HG03354 (cell line): ENCODE data around the gene TRIM9.
A peak's percentile ranks its signal among the peaks of the same experiment; 100 is the strongest.

ENCODE experiments used
- ATAC-seq: cut with Tn5 transposase; IDR thresholded peaks from one replicate; pipeline ENCODE4 v1.9.1; 2021; ENCODE audit warnings: mild to moderate bottlenecking; ENCODE audit not compliant: unreplicated experiment, poor library complexity, severe bottlenecking

The TRIM9 gene

DNA sequence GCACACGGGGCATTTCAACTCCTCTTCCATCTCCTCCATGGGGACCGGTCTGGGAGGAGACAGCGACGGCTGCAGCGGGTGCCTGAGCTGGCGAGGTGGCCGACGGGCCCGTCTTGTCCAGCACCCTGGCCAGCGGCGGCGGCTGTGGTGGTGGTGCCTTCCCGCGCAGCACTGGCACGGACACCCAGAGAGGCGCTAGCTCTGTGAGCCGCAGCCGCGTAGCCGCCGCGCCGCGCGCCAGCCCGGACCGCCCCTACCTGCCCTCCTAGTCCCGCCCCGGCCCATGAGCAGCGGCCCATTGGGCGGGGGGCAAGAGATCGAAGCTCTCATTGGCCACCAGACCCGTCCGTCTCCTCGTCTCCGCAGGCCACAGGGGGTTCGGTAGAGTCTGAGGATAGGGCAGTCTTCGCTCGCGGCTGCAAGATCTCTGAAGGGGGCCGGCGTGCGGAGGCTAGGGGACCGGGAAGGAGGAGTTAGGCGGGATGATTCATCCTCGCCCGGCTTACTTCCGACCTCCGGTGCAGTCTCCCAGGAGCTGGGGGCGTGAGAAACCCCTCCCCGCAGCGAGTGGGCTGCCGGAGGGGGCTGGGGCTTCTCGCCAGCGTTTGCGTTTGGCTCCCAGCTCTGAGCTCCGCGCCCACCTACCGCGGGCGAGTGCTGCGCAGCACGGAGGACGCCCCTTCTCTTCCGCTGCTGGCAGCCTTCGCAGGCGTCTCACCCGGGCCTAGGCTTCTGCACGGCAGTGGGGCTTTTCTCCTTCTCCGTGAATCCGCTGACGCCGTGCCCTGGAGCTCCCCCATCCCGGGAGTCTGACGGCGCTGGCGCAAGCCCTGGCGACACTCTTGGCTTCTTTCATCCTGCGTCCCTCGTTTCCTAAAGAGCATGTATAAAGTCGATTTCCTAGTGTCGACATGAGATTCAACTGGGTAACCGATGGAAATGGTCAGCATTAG lies at the start of gene TRIM9:
TRIM9 (minus strand) TSS at position 205 of the 953 bp plus-strand sequence; CDS start at position 39, 166 bp downstream.
- ATAC-seq: peak; percentile 99

DNA sequence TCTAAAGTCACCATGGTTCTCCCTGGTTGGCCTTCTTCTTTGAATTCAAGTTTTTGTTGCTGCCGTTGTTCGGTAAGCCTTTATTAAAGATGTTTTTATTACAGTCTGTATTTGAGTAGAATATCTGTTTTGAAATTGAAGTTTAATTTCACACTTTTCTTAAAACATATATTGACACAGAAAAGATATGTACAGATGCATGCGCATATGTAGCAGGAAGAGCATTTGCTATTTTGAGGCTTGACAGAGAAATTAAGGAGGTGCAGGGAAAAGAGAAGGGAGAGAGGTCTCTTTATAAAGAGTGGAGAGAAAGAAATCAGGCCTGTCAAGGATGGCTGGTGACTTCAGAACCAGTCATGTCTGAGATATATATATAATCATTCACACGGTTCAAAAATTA lies 46.0 kb upstream of the TRIM9 start:
- no peak for ATAC-seq

GRCh38 chr14:51140338-51140737 lies 45.4 kb upstream of the TRIM9 start:
- ATAC-seq: no peak

GRCh38 chr14:51139121-51139681 lies 44.3 kb upstream of the TRIM9 start:
- ATAC-seq: no peak

- ATAC-seq: no peak
These were observed 43.6 kb upstream of the TRIM9 start for GRCh38 chr14:51138404-51139103.

GRCh38 chr14:51131516-51131915 lies 36.6 kb upstream of the TRIM9 start:
- ATAC-seq: no peak

- no peak for ATAC-seq
These were observed 34.2 kb upstream of the TRIM9 start for GRCh38 chr14:51129130-51129529.

GRCh38 chr14:51124029-51124428 lies 29.1 kb upstream of the TRIM9 start:
- no peak for ATAC-seq

GRCh38 chr14:51121096-51121495 lies 26.2 kb upstream of the TRIM9 start:
- ATAC-seq: no peak

DNA sequence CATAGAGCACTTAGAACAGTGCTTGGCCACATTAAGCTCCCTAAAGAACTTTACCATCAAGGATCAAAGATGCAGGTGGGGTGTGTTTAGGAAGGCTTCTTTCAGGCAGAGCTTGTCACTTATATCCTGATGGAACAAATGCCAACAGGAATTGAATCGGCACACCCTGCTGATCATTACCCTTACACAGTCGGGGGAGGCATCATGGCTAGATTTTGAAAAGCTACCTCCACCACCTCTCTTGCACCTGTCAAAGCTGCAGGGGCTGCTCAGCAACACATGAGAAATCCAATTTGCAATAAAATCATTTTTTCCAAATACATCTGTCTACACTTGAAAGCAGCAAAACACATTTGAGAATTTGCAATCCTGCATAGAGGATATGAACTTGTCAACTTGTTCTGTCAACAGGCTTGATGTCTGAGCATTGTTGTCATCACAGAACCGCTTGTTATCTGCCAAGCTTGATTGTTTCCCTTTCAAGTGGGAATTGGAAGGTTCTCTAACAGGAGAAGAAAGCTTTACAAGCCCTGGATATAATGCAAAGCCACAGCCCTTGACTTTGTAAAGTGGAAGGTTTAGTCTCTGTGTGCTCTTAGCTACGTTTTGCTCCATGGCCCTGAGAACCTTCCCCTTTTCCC lies 24.6 kb upstream of the TRIM9 start:
- no peak for ATAC-seq

DNA sequence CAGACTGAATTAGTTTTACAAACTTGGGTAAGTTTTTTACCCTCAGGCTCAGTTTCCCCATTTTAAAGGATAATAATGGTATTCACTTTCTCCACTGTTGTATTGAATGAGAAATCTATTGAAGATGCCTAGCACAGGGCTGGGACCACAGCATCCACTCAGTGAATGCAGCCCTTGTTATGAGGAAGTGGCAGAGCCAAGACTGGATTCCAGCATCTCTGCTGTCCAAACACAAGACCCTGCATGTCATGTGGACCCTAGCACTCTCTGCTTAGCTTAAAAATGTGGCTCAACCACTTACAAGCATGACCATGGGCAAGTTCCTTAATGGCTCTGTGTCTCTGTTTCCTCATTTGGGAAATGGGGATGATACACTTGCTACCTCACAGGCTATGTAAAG lies 24.1 kb upstream of the TRIM9 start:
- no peak for ATAC-seq

GRCh38 chr14:51117593-51117992 lies 22.7 kb upstream of the TRIM9 start:
- no peak for ATAC-seq

GRCh38 chr14:51116682-51117081 lies 21.8 kb upstream of the TRIM9 start:
- no peak for ATAC-seq

DNA sequence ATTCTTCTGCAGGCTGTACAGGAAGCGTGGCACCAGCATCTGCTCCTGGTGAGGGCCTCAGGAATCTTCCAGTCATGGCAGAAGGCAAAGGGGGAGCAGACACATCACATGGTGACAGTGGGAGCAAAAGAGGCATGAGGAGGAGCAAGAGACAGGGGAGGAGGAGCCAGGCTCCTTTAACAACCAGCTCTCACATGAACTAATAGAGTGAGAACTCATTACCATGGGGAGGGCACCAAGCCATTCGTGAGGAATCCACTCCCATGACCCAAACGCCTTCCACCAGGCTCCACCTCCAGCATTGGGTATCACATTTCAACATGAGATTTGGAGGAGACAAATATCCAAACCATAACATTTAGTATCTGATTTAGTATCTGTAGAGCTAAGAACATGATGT lies 14.7 kb upstream of the TRIM9 start:
- no peak for ATAC-seq

GRCh38 chr14:51107801-51108200 lies 12.9 kb upstream of the TRIM9 start:
- no peak for ATAC-seq

DNA sequence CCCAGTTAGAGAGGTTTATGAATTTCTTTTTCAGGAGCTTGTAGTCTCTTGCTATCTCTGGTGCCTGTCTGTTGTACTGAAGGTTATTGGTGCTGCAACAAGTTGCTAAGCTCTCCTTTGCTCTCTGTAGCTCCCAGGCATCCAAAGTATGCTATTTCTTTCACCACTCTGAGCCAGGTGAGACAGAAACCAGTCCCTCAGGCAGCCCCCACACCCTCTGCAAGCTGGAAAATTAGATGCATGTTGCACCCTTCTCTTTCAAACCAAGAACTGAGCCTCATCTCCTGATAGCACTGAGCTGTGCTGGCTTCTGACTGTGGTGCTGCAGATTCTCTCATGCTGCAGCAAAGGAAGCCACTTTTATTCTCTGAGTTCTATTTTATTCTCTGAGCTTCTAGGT lies 9.6 kb upstream of the TRIM9 start:
- no peak for ATAC-seq

DNA sequence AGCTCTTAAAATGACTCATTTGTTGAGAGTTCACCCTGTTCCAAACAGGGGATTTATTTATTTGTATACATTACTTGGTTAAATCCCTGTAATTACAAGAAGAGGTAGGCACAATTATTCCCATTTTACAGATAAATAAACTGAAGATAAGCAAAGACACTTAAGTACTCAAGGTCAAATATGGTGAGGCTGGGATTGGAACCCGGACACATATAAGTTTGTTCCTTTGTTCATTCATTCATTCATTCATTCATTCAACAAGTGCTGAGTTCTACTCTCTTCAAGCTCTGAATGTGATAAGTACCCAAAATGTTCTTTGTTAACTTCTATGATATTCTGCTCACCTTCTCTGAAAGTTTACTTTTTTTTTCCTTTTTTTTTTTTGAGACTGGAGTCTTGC lies 2.4 kb upstream of the TRIM9 start:
- no peak for ATAC-seq

DNA sequence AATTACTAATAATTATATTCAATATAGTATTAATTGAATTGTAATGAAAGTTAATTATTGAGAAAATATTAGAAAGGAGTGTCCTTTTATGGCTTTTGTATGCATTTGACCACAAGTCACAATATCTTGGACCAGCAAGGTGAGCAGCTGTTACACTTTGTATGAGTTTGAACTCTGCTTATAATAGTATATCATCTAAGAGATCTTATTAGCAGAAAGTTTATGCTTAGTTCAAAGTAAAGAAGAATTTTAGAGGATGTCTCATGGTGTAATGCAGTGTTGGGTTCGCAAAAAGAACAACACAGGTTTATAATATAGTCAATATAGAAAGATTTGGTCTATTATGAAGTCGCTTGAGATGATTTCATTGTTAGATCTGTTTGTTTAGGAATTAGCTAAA lies 2.0 kb upstream of the TRIM9 start:
- no peak for ATAC-seq

- no peak for ATAC-seq
These were observed 1.2 kb upstream of the TRIM9 start for GRCh38 chr14:51095854-51096823.
